Activated CD8-positive, alpha-beta memory T cell treated with anti-CD3 and anti-CD28 coated beads, Interleukin-2, amount 50 U/mL, for 1 hour (primary cell): ENCODE results near the gene EFCAB12.
"Not testable (repeated sequence)": the region's sequence is repeated elsewhere in the genome, so short reads cannot be mapped to it uniquely, and the experiment has no call there.

ENCODE experiments used
- DNase-seq: peaks from one replicate; pipeline ENCODE4 v3.0.0-alpha.2; 2020; ENCODE audit errors: extremely low read depth

Gene EFCAB12

GRCh38 chr3:129369711-129370110 lies 58.7 kb downstream of the EFCAB12 start:
- DNase-seq, result no peak

- no peak for DNase-seq
These were observed 60.6 kb downstream of the EFCAB12 start for GRCh38 chr3:129367821-129368220.

GRCh38 chr3:129366312-129366831 lies 62.1 kb downstream of the EFCAB12 start:
- no peak for DNase-seq

GRCh38 chr3:129365296-129366136 lies 62.9 kb downstream of the EFCAB12 start:
- no peak for DNase-seq

GRCh38 chr3:129364811-129365210 lies 63.6 kb downstream of the EFCAB12 start:
- not testable (repeated sequence) for DNase-seq

- DNase-seq, result not testable (repeated sequence)
These were observed 65.1 kb downstream of the EFCAB12 start for GRCh38 chr3:129363356-129363755.

GRCh38 chr3:129360705-129361460 lies 67.6 kb downstream of the EFCAB12 start:
- no peak for DNase-seq

- DNase-seq, result no peak
These were observed 68.2 kb downstream of the EFCAB12 start for GRCh38 chr3:129360171-129360611.

GRCh38 chr3:129358772-129359371 lies 69.6 kb downstream of the EFCAB12 start:
- DNase-seq, result no peak

- no peak for DNase-seq
These were observed 70.2 kb downstream of the EFCAB12 start for GRCh38 chr3:129358177-129358771.

- DNase-seq, result no peak
These were observed 70.8 kb downstream of the EFCAB12 start for GRCh38 chr3:129357616-129358015.

- DNase-seq, result no peak
These were observed 71.5 kb downstream of the EFCAB12 start for GRCh38 chr3:129356756-129357425.

- no peak for DNase-seq
These were observed 74.9 kb downstream of the EFCAB12 start for GRCh38 chr3:129353589-129353941.

- DNase-seq, result no peak
These were observed 75.5 kb downstream of the EFCAB12 start for GRCh38 chr3:129352650-129353588.

GRCh38 chr3:129352045-129352444 lies 76.4 kb downstream of the EFCAB12 start:
- no peak for DNase-seq
